Muscle layer of colon (tissue), 2 donors: Measurements from ENCODE around the gene ZBP1.
"Not testable (repeated sequence)": the region's sequence is repeated elsewhere in the genome, so short reads cannot be mapped to it uniquely, and the experiment has no call there.

ENCODE experiments used
- H3K27ac ChIP-seq: one replicate; pipeline ENCODE4 v1.7.0; 2013; ENCODE audit warnings: low read depth, mild to moderate bottlenecking, low read length, moderate library complexity
- H3K27me3 ChIP-seq, 2 donors: one replicate each; pipeline ENCODE4 v1.7.0; 2013; ENCODE audit warnings: low read length in 2 of 2, mild to moderate bottlenecking in 2 of 2; ENCODE audit not compliant: insufficient read depth in 2 of 2, control insufficient read depth in 1 of 2
- H3K36me3 ChIP-seq: one replicate; pipeline ENCODE4 v1.7.0; 2013; ENCODE audit warnings: mild to moderate bottlenecking, low read length; ENCODE audit not compliant: insufficient read depth
- H3K4me1 ChIP-seq: one replicate; pipeline ENCODE4 v1.7.0; 2013; ENCODE audit warnings: mild to moderate bottlenecking, low read length; ENCODE audit not compliant: insufficient read depth
- H3K4me3 ChIP-seq, 2 donors: one replicate each; pipeline ENCODE4 v1.7.0; 2013; ENCODE audit warnings: low read length in 2 of 2, low read depth in 1 of 2, mild to moderate bottlenecking in 1 of 2, moderate library complexity in 1 of 2
- H3K9ac ChIP-seq: one replicate; pipeline ENCODE4 v1.7.0; 2013; ENCODE audit warnings: low read length
- H3K9me3 ChIP-seq: one replicate; pipeline ENCODE4 v1.7.0; 2013; ENCODE audit warnings: mild to moderate bottlenecking, low read length
- donor health status: abdominal sarcoma.
- donor health status: Adenocarcinoma of cecum.

Gene ZBP1

GRCh38 chr20:57629491-57629901, 9.3 kb upstream of the ZBP1 start:
- H3K9me3 ChIP-seq, H3K27ac ChIP-seq, H3K4me3 ChIP-seq, H3K4me1 ChIP-seq, H3K9ac ChIP-seq, H3K36me3 ChIP-seq, H3K27me3 ChIP-seq: not testable (repeated sequence)

DNA sequence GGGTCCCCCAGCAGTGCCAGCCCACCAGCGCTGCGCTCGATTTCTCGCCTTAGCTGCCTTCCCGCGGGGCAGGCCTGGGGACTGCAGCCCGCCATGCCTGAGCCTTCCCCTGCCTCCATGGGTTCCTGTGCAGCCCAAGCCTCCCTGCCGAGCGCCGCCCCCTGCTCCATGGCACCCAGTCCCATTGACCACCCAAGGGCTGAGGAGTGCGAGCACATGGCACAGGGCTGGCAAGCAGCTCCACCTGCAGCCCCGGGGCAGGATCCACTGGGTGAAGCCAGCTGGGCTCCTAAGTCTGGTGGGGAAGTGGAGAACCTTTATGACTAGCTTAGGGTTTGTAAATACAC, 8.7 kb upstream of the ZBP1 start:
- not testable (repeated sequence) for H3K36me3 ChIP-seq, H3K9ac ChIP-seq, H3K27ac ChIP-seq, H3K4me3 ChIP-seq, H3K4me1 ChIP-seq, H3K9me3 ChIP-seq, H3K27me3 ChIP-seq

DNA sequence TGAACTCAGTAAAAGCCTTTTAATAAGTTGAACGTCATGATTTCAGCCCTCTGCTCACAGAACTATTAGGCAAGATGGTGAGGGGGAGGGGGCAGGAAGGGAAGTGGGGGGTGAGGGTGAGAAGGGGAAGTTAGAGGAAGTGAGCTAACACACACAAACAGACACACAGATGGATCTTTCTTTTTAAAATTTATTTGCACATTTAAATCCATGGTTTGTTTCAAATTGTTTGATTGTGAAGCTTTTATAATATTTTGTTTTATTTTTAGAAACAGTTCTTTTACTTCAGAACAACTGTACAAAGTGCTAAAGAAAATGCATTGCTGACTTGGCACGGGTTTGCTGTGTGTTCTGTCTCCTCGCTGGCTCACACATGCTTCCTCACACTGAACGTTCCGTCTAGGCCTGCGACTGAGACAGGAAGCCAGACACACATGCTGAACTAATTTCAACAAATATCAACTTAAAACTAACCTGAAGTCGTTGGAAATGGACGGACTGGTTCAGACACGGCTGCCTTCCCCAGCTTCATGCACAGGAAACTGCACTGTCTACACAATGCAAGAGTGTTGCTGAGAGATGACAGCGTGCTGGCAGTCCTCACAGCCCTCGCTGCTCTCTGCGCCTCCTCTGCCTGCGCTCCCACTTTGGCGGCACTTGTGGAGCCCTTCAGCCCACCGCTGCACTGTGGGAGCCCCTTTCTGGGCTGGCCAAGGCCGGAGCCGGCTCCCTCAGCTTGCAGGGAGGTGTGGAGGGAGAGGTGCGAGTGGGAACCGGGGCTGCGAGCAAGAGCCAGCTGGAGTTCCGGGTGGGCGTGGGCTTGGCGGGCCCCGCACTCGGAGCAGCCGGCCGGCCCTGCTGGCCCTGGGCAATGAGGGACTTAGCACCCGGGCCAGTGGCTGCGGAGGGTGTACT, 8.1 kb upstream of the ZBP1 start:
- no peaks in the 10 kb centered on the region for H3K9me3 ChIP-seq
- peaks cover 9% of the 10 kb centered on the region for H3K4me1 ChIP-seq
- no peak overlapping the region for H3K27ac ChIP-seq
- H3K27me3 ChIP-seq: no peaks in the 10 kb centered on the region
- H3K36me3 ChIP-seq: no peaks in the 10 kb centered on the region
- no peak overlapping the region for H3K4me3 ChIP-seq
- H3K9ac ChIP-seq: no peak overlapping the region

DNA sequence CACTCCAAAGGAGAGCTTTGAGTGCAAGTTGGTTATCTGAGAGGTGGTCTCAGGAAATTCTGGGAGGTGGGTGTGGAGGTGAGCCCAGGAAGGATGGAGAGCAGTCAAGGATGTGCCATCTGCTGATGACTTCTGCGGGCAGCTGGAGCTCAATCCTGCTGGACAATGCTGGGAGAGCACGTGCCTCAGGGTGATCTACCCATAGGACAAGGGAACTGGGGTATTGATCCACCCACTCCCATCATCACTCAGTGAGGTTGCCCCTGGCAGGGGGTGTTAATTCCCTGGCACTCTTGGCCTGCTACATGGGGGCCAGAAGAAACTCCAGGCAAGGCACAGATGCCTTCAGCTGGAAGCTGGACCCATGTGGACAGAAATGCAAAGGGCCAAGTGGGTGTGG, 7.1 kb upstream of the ZBP1 start:
- Histone ChIP-seq H3K36me3 (no peaks in the 10 kb centered on the region), H3K4me1 (peaks cover 9% of the 10 kb centered on the region), H3K27me3 (no peaks in the 10 kb centered on the region), H3K27ac (no peak overlapping the region), H3K4me3 (no peak overlapping the region), H3K9ac (no peak overlapping the region), H3K9me3 (no peaks in the 10 kb centered on the region)

DNA sequence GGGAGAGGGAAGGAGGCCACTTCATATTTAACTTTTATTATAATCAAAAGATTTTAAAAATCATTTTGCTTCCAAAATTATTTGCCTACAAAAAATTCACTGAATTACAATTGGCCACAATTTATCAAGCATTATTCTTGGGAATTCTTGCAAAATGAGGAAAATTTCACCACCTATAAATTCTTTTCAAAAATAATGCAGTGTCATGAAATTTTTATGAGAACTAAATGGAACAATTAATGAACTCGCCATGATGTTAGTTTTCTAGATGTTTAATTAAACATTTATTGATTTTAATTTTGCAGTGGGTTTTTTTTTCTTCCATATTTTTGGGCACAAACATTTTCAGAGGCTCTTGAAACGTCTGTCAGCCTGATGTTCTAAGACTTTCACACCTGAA, 5.8 kb upstream of the ZBP1 start:
- Histone ChIP-seq H3K9me3 (no peaks in the 10 kb centered on the region), H3K27me3 (peaks cover 0 to 3% of the 10 kb centered on the region in 2 donors), H3K9ac (no peak overlapping the region), H3K27ac (no peak overlapping the region), H3K4me1 (peaks cover 9% of the 10 kb centered on the region), H3K36me3 (no peaks in the 10 kb centered on the region), H3K4me3 (no peak overlapping the region)

DNA sequence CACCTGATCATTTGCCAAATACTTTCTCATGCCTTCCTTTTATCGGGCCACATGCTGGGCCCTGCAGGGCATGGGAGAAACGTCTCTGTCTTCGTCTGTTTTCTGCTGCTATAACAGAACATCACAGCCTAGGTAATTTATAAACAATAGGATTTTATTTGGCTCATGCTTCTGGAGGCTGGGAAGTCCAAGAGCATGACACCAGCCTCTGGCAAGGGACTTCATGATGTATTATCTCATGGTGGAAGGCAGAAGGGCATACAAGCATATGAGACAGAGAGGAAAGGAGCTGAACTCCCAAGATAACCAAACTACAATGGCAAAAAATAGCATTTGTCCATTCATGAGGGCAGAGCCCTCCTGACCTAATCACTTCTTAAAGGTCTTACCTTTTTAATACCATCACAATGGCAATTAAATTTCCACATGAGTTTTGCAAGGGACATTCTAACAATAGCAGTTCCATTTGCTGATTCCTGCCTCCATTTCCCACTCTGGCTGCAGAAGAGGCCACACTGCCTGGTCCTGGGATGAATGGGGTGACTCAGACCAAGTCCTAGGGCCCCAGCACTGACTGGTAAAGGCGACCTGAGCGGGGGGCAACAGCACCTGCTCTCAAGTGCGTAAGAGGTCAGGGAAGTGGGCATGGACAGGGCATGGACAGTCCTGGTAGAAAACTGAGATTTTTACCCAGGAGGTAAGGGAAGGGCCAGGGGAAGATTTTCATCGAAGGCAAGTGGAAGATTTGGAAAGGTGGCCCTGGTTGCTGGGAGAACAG, 5.1 kb upstream of the ZBP1 start:
- Histone ChIP-seq H3K4me3 (no peak overlapping the region), H3K9ac (no peak overlapping the region), H3K27ac (no peak overlapping the region), H3K36me3 (no peaks in the 10 kb centered on the region), H3K27me3 (peaks cover 0 to 3% of the 10 kb centered on the region in 2 donors), H3K4me1 (peaks cover 9% of the 10 kb centered on the region), H3K9me3 (no peaks in the 10 kb centered on the region)

DNA sequence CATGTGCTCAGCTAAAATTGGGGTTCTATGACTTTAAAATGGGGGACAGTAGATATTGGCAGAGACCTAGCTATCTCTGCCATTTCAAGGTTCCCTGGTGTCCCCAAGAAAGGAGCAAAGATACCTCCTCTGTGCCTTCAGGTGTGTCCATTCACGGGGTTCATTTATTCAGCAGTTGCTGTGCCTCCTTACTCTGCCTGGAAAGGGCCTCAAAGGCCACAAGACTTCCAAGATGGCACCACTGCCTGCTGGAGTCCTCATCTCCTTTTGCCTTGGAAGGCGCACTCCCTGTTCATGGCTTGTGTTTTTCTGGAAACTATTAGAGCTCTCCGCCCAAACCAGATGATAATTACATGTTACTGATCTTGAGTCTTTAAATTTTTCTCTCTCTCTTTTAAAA, 3.9 kb upstream of the ZBP1 start:
- no peaks in the 10 kb centered on the region for H3K36me3 ChIP-seq
- H3K27ac ChIP-seq: no peak overlapping the region
- peaks cover 0 to 3% of the 10 kb centered on the region in 2 donors for H3K27me3 ChIP-seq
- peaks cover 9% of the 10 kb centered on the region for H3K4me1 ChIP-seq
- no peak overlapping the region for H3K9ac ChIP-seq
- H3K4me3 ChIP-seq: no peak overlapping the region
- no peaks in the 10 kb centered on the region for H3K9me3 ChIP-seq

- Histone ChIP-seq H3K4me3 (no peak overlapping the region), H3K9ac (no peak overlapping the region), H3K36me3 (no peaks in the 10 kb centered on the region), H3K4me1 (peaks cover 7% of the 10 kb centered on the region), H3K27me3 (peaks cover 0 to 3% of the 10 kb centered on the region in 2 donors), H3K27ac (no peak overlapping the region), H3K9me3 (no peaks in the 10 kb centered on the region)
These were observed 2.6 kb upstream of the ZBP1 start for GRCh38 chr20:57622579-57623381.

- peaks cover under 1% of the 10 kb centered on the region for H3K4me1 ChIP-seq
- H3K36me3 ChIP-seq: no peaks in the 10 kb centered on the region
- H3K27me3 ChIP-seq: peaks cover 0 to 5% of the 10 kb centered on the region in 2 donors
- H3K9ac ChIP-seq: no peak overlapping the region
- H3K9me3 ChIP-seq: no peaks in the 10 kb centered on the region
- H3K4me3 ChIP-seq: no peak overlapping the region
- no peak overlapping the region for H3K27ac ChIP-seq
These were observed 2.0 kb upstream of the ZBP1 start for GRCh38 chr20:57622201-57622570.

GRCh38 chr20:57621421-57622200, 1.4 kb upstream of the ZBP1 start:
- Histone ChIP-seq H3K27ac (no peak overlapping the region), H3K9ac (no peak overlapping the region), H3K9me3 (no peaks in the 10 kb centered on the region), H3K27me3 (peaks cover 0 to 7% of the 10 kb centered on the region in 2 donors), H3K4me1 (no peaks in the 10 kb centered on the region), H3K36me3 (no peaks in the 10 kb centered on the region), H3K4me3 (no peak overlapping the region)

GRCh38 chr20:57620999-57621398, 773 bp upstream of the ZBP1 start:
- no peak overlapping the region for H3K4me3 ChIP-seq
- no peaks in the 10 kb centered on the region for H3K9me3 ChIP-seq
- no peak overlapping the region for H3K27ac ChIP-seq
- no peak overlapping the region for H3K9ac ChIP-seq
- H3K36me3 ChIP-seq: no peaks in the 10 kb centered on the region
- H3K27me3 ChIP-seq: peaks cover 0 to 7% of the 10 kb centered on the region in 2 donors
- no peaks in the 10 kb centered on the region for H3K4me1 ChIP-seq
